ENCODE results near the gene DUS4L.

Gene DUS4L

DNA sequence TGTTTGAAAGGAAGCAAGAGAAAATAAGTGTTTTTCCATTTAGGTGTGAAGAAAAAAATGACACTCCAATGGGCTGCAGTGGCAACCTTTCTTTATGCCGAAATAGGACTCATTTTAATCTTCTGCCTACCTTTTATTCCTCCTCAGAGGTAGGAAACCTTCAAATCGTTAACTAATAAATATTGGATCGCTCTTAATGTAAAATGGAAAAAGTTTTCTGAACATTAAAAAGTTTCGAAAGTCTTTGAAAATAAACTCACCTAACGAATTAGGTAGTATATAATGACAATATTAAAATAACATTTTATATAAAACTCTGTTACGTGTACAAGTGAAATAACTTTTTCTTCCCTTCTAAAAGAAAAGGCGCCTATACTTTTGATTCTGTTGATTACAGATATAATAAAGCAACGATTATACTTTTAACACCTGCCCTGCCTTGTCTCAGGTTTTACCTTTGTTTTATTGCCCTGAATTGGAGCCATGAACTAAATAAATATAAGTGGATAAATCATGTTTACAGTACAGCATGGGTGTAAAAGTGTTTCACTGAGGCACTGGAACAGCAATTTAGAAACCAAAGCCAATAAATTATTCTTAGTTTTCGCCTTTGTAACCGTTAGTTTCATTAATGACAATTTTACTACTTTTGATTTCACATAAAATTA lies 17.1 kb downstream of the DUS4L start:
- DNase-seq = no peak

- no peak for DNase-seq
Observed at GRCh38 chr7:107581387-107582013, 17.7 kb downstream of the DUS4L start.

GRCh38 chr7:107582875-107583274 lies 19.1 kb downstream of the DUS4L start:
- DNase-seq = no peak

DNA sequence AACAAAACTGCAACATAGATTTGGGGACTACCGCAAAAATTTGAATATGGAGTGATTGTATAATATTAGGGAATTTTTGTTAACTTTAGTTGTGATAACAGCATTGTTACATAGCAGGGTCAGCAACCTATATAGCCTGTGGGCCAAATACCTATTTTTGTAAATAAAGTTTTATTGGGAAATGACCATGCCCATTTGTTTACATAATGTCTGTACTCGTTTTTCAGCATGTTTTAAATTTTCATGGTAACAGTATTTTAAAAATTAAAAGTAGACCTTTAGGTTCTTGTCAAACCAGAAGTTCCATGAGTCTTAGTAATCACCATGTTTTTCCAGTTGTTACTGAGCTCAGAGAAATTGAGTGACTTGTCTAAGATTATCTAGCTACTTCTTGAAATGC lies 20.9 kb downstream of the DUS4L start:
- no peak for DNase-seq

DNA sequence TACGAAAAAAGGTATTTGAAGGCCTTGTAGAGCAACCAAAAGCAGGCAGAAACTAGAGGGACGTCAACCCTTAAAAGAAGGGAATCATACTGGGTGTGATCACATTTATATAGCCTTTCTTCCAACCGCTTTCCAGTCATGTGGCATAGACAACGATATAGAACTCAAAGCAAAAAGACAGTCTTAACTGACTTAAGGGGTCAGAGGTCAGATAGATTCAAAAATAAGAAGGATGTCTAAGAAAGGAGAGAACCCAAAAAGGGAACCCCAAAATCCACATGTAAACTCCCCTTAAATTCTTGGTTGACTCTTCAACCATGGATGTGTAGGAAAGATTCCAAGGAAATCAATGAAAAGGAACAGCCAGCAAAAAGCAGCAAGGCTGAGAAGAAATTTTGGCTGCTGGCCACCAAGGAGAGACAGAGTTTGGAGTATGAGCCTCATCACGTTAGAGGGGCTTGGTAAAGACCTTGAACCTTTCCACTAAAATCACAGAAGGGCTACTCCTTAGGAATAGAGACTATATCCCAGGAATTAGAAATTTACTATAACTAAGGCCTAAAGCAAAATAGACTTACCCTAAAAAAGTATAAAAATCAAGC lies 24.9 kb downstream of the DUS4L start:
- DNase-seq = no peak

- DNase-seq = no peak
Observed at GRCh38 chr7:107591421-107591820, 27.6 kb downstream of the DUS4L start.

GRCh38 chr7:107592361-107593024 lies 28.7 kb downstream of the DUS4L start:
- no peak for DNase-seq

GRCh38 chr7:107593025-107593410 lies 29.2 kb downstream of the DUS4L start:
- no peak for DNase-seq

GRCh38 chr7:107594961-107595737 lies 31.4 kb downstream of the DUS4L start:
- DNase-seq = no peak

- DNase-seq = no peak
Observed at GRCh38 chr7:107596881-107597581, 33.3 kb downstream of the DUS4L start.

DNA sequence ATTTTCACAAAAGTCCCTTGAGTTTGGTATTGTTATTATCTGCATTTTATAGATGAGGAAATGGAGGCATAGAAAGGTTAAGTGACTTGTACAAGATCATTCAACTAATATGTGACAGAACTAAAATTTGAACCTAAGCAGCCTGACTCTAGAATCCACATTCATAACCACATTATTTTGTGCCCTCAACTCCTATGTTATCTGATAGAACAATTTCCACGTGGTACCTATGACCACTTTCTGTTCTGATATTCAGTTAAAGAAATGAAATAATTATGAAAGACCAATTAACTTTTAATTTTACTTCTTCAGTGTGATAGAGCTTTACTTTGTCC lies 33.8 kb downstream of the DUS4L start:
- DNase-seq = no peak

DNA sequence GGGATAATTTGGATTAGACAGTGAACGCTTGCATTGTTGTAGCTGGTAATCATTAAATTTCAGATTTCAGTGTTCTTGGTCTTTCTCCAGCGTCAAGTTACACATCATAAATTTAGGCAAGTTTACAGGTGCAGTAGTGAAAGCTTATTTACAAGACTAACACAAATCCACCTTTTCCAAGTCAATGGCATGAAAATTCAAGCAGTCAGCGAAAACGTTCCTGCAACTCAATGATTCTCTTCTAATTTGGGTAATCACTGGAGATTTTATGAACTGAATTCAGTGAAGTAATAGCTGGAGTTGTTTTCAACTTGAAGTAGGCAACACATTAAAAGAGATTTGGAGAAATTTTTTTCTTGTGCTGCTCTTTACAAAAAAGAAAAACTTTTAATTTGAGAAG lies 34.2 kb downstream of the DUS4L start:
- DNase-seq = no peak

DNA sequence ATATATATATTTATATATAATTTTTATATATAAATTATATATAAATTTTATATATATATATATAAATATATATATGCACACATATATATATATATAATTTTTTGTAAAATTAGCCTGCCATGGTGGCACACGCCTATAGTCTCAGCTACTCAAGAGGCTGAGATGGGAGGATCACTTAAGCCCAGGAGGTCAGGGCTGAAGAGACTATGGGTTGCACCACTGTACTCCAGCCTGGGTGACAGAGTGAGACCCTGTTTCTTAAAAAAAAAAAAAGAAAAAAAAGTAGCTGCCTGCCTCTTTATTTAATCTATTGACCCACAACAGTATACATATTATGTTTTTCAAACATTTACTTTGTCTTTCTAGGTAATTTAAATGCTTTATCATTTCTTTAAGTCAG lies 35.5 kb downstream of the DUS4L start:
- DNase-seq = no peak

GRCh38 chr7:107600816-107601215 lies 37.0 kb downstream of the DUS4L start:
- DNase-seq = no peak

DNA sequence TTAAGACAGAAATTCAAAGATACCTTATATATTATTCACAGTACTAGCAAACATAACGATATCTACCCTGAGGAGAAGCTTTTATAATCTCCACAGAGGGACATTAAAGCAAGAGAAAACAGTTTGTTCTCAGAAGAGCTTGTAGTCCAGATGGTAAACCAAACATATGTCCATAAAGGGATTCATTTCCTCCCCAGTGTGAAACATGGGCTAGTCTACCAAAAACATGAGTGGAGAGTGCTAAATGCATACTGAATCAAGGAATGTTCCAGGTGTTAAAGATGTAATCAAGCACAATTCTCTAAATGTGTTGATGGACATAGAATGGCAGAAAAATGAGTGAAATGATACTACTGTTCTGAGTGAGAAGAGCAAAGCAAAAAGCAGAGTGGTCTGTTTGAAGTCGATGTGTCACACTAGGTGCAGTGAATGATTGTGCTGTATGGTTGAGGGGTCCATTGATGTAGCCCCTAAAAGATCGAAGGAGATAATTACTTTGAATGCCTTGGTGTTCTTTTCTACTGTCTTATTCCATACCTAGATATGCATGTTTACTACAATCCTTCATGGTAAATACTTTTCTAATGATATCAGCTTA lies 41.5 kb downstream of the DUS4L start:
- DNase-seq = no peak

DNA sequence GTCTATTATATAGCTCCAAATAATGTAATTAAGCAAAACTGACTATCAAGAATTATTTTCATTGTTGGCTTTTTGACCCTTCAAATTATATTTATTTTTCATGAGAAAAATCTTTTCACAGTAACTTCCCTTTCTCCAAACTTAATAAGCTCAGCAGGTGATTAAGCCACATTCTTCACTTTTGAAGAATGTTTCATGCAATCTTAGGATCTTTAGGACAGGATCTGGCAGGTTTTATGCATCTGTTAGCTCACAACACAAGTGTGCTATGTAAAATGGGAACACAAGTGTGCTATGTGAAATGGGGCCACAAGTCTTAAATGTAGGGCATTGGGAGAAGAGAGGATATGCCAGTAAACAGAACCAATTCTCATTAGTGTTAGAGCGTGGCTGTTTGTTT lies 42.5 kb downstream of the DUS4L start:
- no peak for DNase-seq

- DNase-seq = no peak
Observed at GRCh38 chr7:107609811-107610261, 46.1 kb downstream of the DUS4L start.

DNA sequence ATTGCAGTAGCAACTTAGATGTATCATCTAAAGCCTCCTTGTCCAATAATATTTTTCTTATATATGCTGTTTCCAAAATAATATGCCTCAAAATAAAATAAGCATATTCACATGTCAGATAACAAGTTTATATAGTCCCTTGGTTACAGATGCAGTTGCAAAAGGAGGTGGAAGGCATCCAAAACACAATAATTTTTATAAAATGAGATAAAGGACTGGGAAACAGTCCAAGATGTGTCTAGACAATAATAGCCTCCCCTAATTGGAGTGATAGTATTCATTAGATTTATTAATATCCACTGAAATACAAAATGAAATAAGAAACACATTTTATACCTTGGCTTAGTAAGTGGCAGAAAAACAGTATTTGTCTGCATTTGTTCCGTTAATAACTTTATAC lies 46.6 kb downstream of the DUS4L start:
- no peak for DNase-seq

GRCh38 chr7:107613439-107613838 lies 49.7 kb downstream of the DUS4L start:
- DNase-seq = no peak

- no peak for DNase-seq
Observed at GRCh38 chr7:107613948-107614347, 50.2 kb downstream of the DUS4L start.

- no peak for DNase-seq
Observed at GRCh38 chr7:107614425-107614824, 50.7 kb downstream of the DUS4L start.
